ENCODE measurements around the gene RNF182.

Gene RNF182

DNA sequence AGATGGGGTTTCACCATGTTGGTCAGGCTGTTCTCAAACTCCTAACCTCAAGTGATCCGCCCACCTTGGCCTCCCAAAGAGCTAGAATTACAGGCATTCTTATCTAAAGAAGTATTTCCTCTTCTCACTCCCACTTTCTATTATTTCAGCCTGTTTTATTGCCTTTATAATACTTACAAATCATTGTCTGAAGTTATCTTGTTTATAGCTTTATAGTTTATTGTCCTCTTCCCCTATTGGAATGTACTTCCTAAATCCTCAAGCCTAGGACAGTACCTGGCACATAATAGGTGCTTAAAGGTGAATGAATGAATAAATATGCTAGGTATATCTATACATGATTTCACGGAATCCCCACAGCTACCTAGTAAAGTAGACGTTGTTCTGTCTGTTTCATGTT is 37.8 kb upstream of the RNF182 start:
- DNase-seq (ENCODE audit: extremely low read depth, low read depth): no peak
- H3K4me3 ChIP-seq (replicated peaks; ENCODE audit: low read depth, low read length): no peak overlapping the region
- TF ChIP-seq, protein P1, sequence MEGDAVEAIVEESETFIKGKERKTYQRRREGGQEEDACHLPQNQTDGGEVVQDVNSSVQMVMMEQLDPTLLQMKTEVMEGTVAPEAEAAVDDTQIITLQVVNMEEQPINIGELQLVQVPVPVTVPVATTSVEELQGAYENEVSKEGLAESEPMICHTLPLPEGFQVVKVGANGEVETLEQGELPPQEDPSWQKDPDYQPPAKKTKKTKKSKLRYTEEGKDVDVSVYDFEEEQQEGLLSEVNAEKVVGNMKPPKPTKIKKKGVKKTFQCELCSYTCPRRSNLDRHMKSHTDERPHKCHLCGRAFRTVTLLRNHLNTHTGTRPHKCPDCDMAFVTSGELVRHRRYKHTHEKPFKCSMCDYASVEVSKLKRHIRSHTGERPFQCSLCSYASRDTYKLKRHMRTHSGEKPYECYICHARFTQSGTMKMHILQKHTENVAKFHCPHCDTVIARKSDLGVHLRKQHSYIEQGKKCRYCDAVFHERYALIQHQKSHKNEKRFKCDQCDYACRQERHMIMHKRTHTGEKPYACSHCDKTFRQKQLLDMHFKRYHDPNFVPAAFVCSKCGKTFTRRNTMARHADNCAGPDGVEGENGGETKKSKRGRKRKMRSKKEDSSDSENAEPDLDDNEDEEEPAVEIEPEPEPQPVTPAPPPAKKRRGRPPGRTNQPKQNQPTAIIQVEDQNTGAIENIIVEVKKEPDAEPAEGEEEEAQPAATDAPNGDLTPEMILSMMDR (IDR thresholded peaks at IDR 0.05; ENCODE audit: low read depth, low read length, missing control alignments): no peak

DNA sequence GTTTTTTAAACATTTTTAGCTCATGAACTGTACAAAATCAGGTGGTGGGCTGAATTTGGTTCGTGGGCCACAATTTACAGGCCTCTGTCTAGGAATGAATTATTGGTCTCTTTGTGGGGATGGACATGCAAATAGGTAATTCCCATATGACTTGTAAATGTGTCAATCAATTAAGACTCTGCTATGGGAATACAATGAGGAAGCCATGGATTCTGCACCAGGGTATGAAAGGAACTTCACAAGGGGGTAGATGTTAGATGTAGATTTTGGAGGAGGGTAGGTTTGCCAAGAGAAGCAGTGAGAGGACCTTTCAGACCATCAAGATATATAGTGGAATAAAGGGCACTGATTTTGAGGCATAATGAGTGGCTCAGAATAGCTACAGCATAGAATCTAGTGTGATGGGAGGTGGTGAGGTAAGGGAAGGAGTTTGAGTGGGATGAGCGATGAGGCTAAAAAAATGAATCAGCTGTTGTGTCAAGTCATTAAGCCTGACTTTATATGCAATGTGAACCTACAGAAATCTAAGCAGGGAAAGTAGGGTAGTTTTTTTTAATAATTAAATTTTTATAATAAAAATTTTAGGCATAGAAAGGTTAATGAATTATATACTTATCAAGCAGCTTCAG is 32.6 kb upstream of the RNF182 start:
- TF ChIP-seq, protein P1 (IDR thresholded peaks at IDR 0.05; ENCODE audit: low read depth, low read length, missing control alignments): no peak

DNA sequence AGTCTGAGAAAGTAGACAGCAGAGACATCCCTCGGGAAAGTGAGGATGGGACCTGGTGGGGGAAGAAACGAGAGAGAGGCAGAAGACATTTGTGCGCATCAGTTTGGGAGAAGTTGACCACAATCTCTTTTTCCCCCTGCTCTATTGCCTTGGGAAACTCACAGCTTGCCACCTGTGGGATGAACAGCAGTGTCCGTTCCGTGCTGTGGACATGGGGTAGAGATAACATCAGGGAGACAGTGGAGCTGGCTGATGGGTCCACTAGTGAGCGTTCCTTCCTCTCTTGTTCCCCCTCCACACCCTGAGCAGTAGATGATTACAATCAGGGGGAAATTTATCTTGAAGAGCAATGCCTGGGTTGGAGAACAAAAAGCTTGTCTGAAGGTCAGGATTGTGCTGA is 21.8 kb upstream of the RNF182 start:
- H3K4me3 ChIP-seq (replicated peaks; ENCODE audit: low read depth, low read length): no peak overlapping the region
- TF ChIP-seq, protein P1 (IDR thresholded peaks at IDR 0.05; ENCODE audit: low read depth, low read length, missing control alignments): no peak
- no peak for DNase-seq (ENCODE audit: extremely low read depth, low read depth)

More for the DNA sequence above, 32.6 kb upstream of the RNF182 start:
- DNase-seq (ENCODE audit: extremely low read depth, low read depth): no peak
- H3K4me3 ChIP-seq (replicated peaks; ENCODE audit: low read depth, low read length): no peak overlapping the region

DNA sequence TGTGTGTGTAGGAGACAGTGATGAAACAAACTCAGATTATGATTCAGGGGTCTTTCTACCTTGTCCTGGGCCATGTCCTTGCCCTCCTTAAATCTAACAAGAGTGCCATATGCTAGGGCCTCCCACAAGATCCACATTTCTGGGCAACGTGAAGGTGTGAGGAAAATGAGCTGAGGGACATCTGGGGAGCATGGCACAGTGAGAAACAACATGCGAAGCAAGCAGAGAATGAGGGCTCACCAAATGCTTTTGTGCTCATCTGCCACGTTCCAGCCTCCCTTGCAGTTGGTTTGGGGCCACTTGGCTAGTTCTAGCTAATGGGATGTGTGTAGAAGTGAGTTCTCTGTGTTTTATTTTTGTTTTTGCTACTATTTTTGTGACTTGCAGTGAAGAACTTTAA is 21.4 kb upstream of the RNF182 start:
- TF ChIP-seq, protein P1 (IDR thresholded peaks at IDR 0.05; ENCODE audit: low read depth, low read length, missing control alignments): no peak
- no peak for DNase-seq (ENCODE audit: extremely low read depth, low read depth)
- no peak overlapping the region for H3K4me3 ChIP-seq (replicated peaks; ENCODE audit: low read depth, low read length)

DNA sequence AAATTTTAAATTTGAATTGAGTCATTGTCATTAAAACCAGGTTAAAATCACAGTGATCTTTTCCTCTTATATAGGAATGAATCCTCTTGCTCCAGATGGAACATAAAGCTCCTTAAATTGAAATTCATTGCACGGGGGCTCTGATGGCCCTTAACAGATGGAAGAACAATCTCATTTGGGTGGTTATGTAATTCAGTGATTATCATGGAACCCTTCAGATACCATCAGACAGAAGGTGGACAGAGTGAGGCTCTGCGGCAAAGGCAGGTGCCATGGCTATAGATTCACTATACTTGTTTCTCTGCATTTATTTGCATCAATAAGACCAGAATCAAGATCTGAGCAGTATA is 17.8 kb upstream of the RNF182 start:
- H3K4me3 ChIP-seq (replicated peaks; ENCODE audit: low read depth, low read length): no peak overlapping the region
- no peak for DNase-seq (ENCODE audit: extremely low read depth, low read depth)
- TF ChIP-seq, protein P1 (IDR thresholded peaks at IDR 0.05; ENCODE audit: low read depth, low read length, missing control alignments): no peak

DNA sequence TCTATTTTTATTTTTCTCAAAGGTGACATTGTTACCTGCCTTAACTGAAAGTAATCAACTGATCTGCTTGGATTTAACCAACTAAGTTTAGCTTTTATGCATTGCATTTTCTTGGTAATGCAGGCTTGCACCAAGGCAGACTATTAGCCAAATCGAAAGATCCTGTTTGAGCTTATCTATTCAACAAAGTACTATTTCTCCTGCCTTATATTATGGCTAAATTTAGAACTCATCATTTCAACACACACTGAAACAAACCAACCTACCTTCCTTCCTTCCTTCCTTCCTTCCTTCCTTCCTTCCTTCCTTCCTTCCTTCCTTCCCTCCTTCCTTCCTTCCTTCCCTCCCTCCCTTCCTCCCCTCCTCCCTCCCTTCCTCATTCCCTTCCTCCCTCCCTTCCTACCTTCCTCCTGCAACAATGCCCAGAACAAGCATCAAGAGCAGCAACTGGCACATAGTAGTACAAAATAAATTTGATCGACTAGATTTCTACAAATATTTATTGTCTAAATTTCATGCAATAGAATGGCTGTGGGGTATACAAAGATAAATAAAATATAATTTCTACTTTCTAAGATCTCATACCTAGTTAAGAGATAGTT is 17.0 kb upstream of the RNF182 start:
- H3K4me3 ChIP-seq (replicated peaks; ENCODE audit: low read depth, low read length): no peak overlapping the region
- TF ChIP-seq, protein P1 (IDR thresholded peaks at IDR 0.05; ENCODE audit: low read depth, low read length, missing control alignments): no peak
- DNase-seq (ENCODE audit: extremely low read depth, low read depth): no peak

All from HFF-Myc (cell line).